Measurements from ENCODE around the gene MAST4. TPM values are rescaled to one million over a fixed set of nuclear protein-coding genes. Genes with fewer than 3 reads are reported as not detected.
"Not testable (repeated sequence)": the region's sequence is repeated elsewhere in the genome, so short reads cannot be mapped to it uniquely, and the experiment has no call there.

MAST4 gene
- total and polyA plus RNA-seq, 8 donors, result 5.9 to 29.7 (median 10.0) TPM

DNA sequence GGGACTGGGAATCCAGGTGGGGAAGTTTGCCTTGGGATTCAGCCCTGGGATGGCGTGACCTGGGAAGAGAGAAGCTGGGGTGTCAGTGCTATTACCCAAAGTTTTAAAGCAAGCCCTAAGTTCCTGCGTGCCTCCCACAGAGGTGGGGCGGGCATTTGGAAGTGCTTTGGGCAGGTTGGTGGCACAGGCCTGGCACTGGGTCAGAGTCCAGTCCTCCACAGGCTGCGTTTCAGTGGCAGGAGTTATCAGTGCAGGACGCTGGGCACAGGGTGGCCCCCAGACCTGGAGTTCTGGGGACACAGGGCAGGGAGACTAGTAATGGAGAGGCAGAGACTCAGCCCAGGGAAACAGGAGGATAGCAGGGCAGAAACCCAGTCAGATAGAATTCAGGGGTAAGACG, 147.2 kb downstream of the MAST4 start:
- Histone ChIP-seq H3K9me3 (no peaks in the 10 kb centered on the region), H3K27me3 (no peaks in the 10 kb centered on the region), H3K36me3 (no peaks in the 10 kb centered on the region), H3K4me1 (peaks cover 0 to 16% (median 4%) of the 10 kb centered on the region in 3 donors), H3K27ac (no peak overlapping the region), H3K4me3 (no peak overlapping the region)
- DNase-seq (no peak), FAIRE-seq (no peak), ATAC-seq (no peak)
- intact Hi-C loops (cut with DNase I), result no loop called here
- TF ChIP-seq CTCF (IDR thresholded peaks at IDR 0.05), result no peak
- WGBS, 2 donors, result 86 to 88% methylated on average over 6 of the region's 6 CpGs

GRCh38 chr5:66744040-66744439, 147.8 kb downstream of the MAST4 start:
- DNase-seq, result no peak
- intact Hi-C loops (cut with DNase I), result no loop called here
- no peak for TF ChIP-seq CTCF (IDR thresholded peaks at IDR 0.05)
- ATAC-seq, result no peak
- Histone ChIP-seq H3K4me1 (peaks cover 0 to 16% (median 4%) of the 10 kb centered on the region in 3 donors), H3K36me3 (no peaks in the 10 kb centered on the region), H3K27me3 (no peaks in the 10 kb centered on the region), H3K9me3 (no peaks in the 10 kb centered on the region), H3K27ac (no peak overlapping the region), H3K4me3 (no peak overlapping the region)
- 82 to 83% methylated on average over 4 of the region's 4 CpGs for WGBS, 2 donors
- FAIRE-seq, result no peak

DNA sequence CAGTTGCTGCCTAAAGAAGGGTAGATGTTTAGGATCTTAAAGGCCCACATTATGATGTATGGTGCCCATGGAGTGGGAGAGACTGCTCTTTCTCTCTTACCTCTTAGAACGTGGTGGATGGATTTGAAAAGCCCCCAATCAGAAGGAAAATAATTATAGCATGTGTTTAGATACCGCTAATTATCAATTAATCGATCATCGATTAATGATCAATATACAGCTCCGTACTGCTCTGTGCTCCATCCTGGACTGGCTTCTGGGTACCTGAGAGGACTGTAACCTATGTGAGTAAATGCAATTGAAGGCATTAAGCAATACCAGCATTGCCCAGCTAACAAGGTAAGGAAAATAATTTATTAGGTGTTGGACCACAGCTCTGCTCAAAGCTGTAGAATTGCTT, 149.1 kb downstream of the MAST4 start:
- 84 to 94% methylated on average over 5 of the region's 5 CpGs for WGBS, 2 donors
- TF ChIP-seq CTCF (IDR thresholded peaks at IDR 0.05), result no peak

DNA sequence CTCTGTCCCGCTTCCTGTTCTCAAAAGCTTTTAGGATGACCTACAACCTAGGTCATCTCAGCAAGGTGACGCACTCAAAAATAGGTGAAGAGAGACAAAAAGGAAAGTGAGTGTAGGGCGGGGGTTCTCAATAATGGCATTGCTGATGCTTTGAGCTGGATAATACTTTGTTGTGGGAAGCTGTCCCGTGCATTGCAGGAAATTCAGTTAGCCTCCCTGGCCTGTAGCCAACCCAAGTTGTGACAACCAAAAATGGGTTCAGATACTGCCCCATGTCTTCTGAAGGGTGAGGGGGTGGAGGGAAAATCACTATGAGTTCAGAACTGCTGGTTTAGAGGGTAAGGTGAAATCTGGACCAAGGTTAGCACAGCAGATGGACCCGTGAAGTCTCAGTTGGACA, 151.4 kb downstream of the MAST4 start:
- DNase-seq, result no peak
- ATAC-seq, result no peak
- TF ChIP-seq CTCF (IDR thresholded peaks at IDR 0.05), result no peak
- intact Hi-C loops (cut with DNase I), result no loop called here
- FAIRE-seq, result no peak
- H3K27ac ChIP-seq, result no peak overlapping the region
- no peaks in the 10 kb centered on the region for H3K36me3 ChIP-seq
- H3K27me3 ChIP-seq, result no peaks in the 10 kb centered on the region
- H3K4me1 ChIP-seq, result peaks cover 0 to 6% (median 0%) of the 10 kb centered on the region in 3 donors
- WGBS, 2 donors, result 81% methylated on average over 5 of the region's 5 CpGs
- no peaks in the 10 kb centered on the region for H3K9me3 ChIP-seq
- H3K4me3 ChIP-seq, result no peak overlapping the region

More for the DNA sequence above, 149.1 kb downstream of the MAST4 start:
- no peak for DNase-seq
- Histone ChIP-seq H3K27me3 (no peaks in the 10 kb centered on the region), H3K9me3 (no peaks in the 10 kb centered on the region), H3K36me3 (no peaks in the 10 kb centered on the region), H3K27ac (no peak overlapping the region), H3K4me1 (peaks cover 0 to 16% (median 4%) of the 10 kb centered on the region in 3 donors), H3K4me3 (no peak overlapping the region)
- intact Hi-C loops (cut with DNase I), result no loop called here
- no peak for ATAC-seq
- no peak for FAIRE-seq

GRCh38 chr5:66752668-66753067, 156.5 kb downstream of the MAST4 start:
- intact Hi-C loops (cut with DNase I), result loop anchor here in 1 of 3 donors (10.0 kb wide), 1 partner anchor 448 kb away; no protein-coding TSS in a partner anchor
- WGBS, 2 donors, result 92% methylated on average over 1 of the region's 2 CpGs; no CpG with 5 or more reads in 1 of the 2 donors
- not testable (repeated sequence) for FAIRE-seq

More at GRCh38 chr5:66752668-66753067, 156.5 kb downstream of the MAST4 start:
- DNase-seq, H3K27ac ChIP-seq, H3K4me3 ChIP-seq, H3K9me3 ChIP-seq, H3K36me3 ChIP-seq, ATAC-seq, H3K27me3 ChIP-seq, H3K4me1 ChIP-seq: not testable (repeated sequence)

Data from pancreas (tissue), 10 donors.